ENCODE data around the gene MYO16. TPM values are rescaled to one million over a fixed set of nuclear protein-coding genes. Genes with fewer than 3 reads are reported as not detected.

MYO16 gene
- total RNA-seq, 4 donors from 2014 or later = 0.54 to 3.8 (median 1.5) TPM

- no peak for TF ChIP-seq POLR2A (IDR thresholded peaks at IDR 0.05)
- no peak for TF ChIP-seq CTCF (IDR thresholded peaks at IDR 0.05)
- TF ChIP-seq POLR2AphosphoS5 (IDR thresholded peaks at IDR 0.05) = no peak
- TF ChIP-seq EP300 (IDR thresholded peaks at IDR 0.05) = no peak
- ATAC-seq = no peak
- H3K36me3 ChIP-seq = no peaks in the 10 kb centered on the region
- WGBS, 2 donors (ENCODE audit: low coverage in 1 of 2) = 43 to 46% methylated on average over 9 of the region's 9 CpGs
- no peaks in the 10 kb centered on the region for H3K27me3 ChIP-seq
- no peak overlapping the region for H3K4me3 ChIP-seq
- peaks cover 0 to 13% (median 0%) of the 10 kb centered on the region in 3 donors for H3K9me3 ChIP-seq
- no peak overlapping the region for H3K27ac ChIP-seq
- no peaks in the 10 kb centered on the region for H3K4me1 ChIP-seq
These were observed 71.2 kb downstream of the MYO16 start for GRCh38 chr13:108700422-108701170.

GRCh38 chr13:108702171-108702570 is 72.8 kb downstream of the MYO16 start:
- H3K9me3 ChIP-seq = peaks cover 0 to 13% (median 0%) of the 10 kb centered on the region in 3 donors
- H3K27ac ChIP-seq = no peak overlapping the region
- ATAC-seq = no peak

GRCh38 chr13:108705031-108705430 is 75.6 kb downstream of the MYO16 start:
- ATAC-seq = no peak
- 75 to 92% methylated on average over 3 to 4 of the region's 4 CpGs for WGBS, 2 donors (ENCODE audit: low coverage in 1 of 2)
- no peaks in the 10 kb centered on the region for H3K36me3 ChIP-seq
- H3K9me3 ChIP-seq = peaks cover 0 to 13% (median 0%) of the 10 kb centered on the region in 3 donors
- H3K27ac ChIP-seq = no peak overlapping the region
- no peaks in the 10 kb centered on the region for H3K27me3 ChIP-seq
- TF ChIP-seq CTCF (IDR thresholded peaks at IDR 0.05) (no peak), POLR2A (IDR thresholded peaks at IDR 0.05) (no peak), EP300 (IDR thresholded peaks at IDR 0.05) (no peak), POLR2AphosphoS5 (IDR thresholded peaks at IDR 0.05) (no peak)
- H3K4me3 ChIP-seq = no peak overlapping the region
- no peaks in the 10 kb centered on the region for H3K4me1 ChIP-seq

More at GRCh38 chr13:108702171-108702570, 72.8 kb downstream of the MYO16 start:
- Histone ChIP-seq H3K36me3 (no peaks in the 10 kb centered on the region), H3K4me1 (no peaks in the 10 kb centered on the region), H3K4me3 (no peak overlapping the region), H3K27me3 (no peaks in the 10 kb centered on the region)
- TF ChIP-seq POLR2AphosphoS5 (IDR thresholded peaks at IDR 0.05) (no peak), POLR2A (IDR thresholded peaks at IDR 0.05) (no peak), CTCF (IDR thresholded peaks at IDR 0.05) (no peak), EP300 (IDR thresholded peaks at IDR 0.05) (no peak)

- Histone ChIP-seq H3K4me1 (no peaks in the 10 kb centered on the region), H3K27ac (no peak overlapping the region), H3K9me3 (no peaks in the 10 kb centered on the region), H3K27me3 (no peaks in the 10 kb centered on the region), H3K36me3 (no peaks in the 10 kb centered on the region), H3K4me3 (no peak overlapping the region)
- ATAC-seq = no peak
- WGBS, 2 donors (ENCODE audit: low coverage in 1 of 2) = 25 to 60% methylated on average over 1 of the region's 1 CpG
- TF ChIP-seq POLR2A (IDR thresholded peaks at IDR 0.05) (no peak), CTCF (IDR thresholded peaks at IDR 0.05) (no peak), EP300 (IDR thresholded peaks at IDR 0.05) (no peak), POLR2AphosphoS5 (IDR thresholded peaks at IDR 0.05) (no peak)
These were observed 78.2 kb downstream of the MYO16 start for GRCh38 chr13:108707584-108707983.

GRCh38 chr13:108708921-108709320 is 79.5 kb downstream of the MYO16 start:
- H3K36me3 ChIP-seq = no peaks in the 10 kb centered on the region
- no peaks in the 10 kb centered on the region for H3K4me1 ChIP-seq
- no peak overlapping the region for H3K27ac ChIP-seq
- no peak overlapping the region for H3K4me3 ChIP-seq
- no peak for TF ChIP-seq POLR2AphosphoS5 (IDR thresholded peaks at IDR 0.05)
- TF ChIP-seq CTCF (IDR thresholded peaks at IDR 0.05) = no peak
- no peak for TF ChIP-seq POLR2A (IDR thresholded peaks at IDR 0.05)
- no peak for TF ChIP-seq EP300 (IDR thresholded peaks at IDR 0.05)
- H3K27me3 ChIP-seq = no peaks in the 10 kb centered on the region
- no peaks in the 10 kb centered on the region for H3K9me3 ChIP-seq
- WGBS, 2 donors (ENCODE audit: low coverage in 1 of 2) = 44 to 81% methylated on average over 5 to 8 of the region's 8 CpGs
- ATAC-seq = no peak

Measured in gastroesophageal sphincter (tissue), 4 donors.